Colonic mucosa (tissue), 4 donors: ENCODE data around the gene TMEM108. TPM values are rescaled to one million over a fixed set of nuclear protein-coding genes. Genes with fewer than 3 reads are reported as not detected.

Experiments used
- DNase-seq: peaks from one replicate; pipeline ENCODE4 v3.0.0-alpha.2; 2020
- H3K27ac ChIP-seq: fragments of 200-600 bp; one replicate; pipeline ENCODE4 v1.8.0; 2021
- H3K27me3 ChIP-seq: fragments of 200-600 bp; one replicate; pipeline ENCODE4 v1.8.0; 2021
- H3K36me3 ChIP-seq: fragments of 200-600 bp; one replicate; pipeline ENCODE4 v1.8.0; 2021
- H3K4me1 ChIP-seq: fragments of 200-600 bp; one replicate; pipeline ENCODE4 v1.8.0; 2021; ENCODE audit warnings: mild to moderate bottlenecking
- H3K4me3 ChIP-seq: fragments of 200-600 bp; one replicate; pipeline ENCODE4 v1.8.0; 2021
- H3K9ac ChIP-seq, 2 donors: one replicate each; pipeline ENCODE4 v1.7.0; 2013; ENCODE audit warnings: control low read depth in 2 of 2, low read depth in 2 of 2, low read length in 2 of 2
- H3K9me3 ChIP-seq: fragments of 200-600 bp; one replicate; pipeline ENCODE4 v1.8.0; 2021
- intact Hi-C: fragments of 100-400 bp; cut with DNase I; formaldehyde crosslinking; loops from one replicate; pipeline ENCODE4 v1.14.1; 2022
- total RNA-seq, 2 donors: library from RNA; stranded (reverse); fragmentation: NEBNext Ultra II Directional in 1 of 2; extraction: Animal tissue kit (Norgen Biotek cat#: 25700) in 1 of 2; gene quantifications; one replicate each; pipeline ENCODE4 v1.2.1, GENCODE V29; 2021
- TF ChIP-seq, protein P1 (sequence below): fragments of 200-600 bp; IDR thresholded peaks from one replicate; pipeline ENCODE4 v1.8.0; 2022; ENCODE audit warnings: antibody characterized with exemption, mild to moderate bottlenecking
- donor health status: healthy.
- donor health status: DM: no; HTN: no; CAD: no.
- donor health status: DM: no; HTN: no; CAD: no.

Gene TMEM108
- total RNA-seq, 2 donors from 2014 or later = 0.20 to 0.82 TPM

GRCh38 chr3:133089906-133090485 lies 51.8 kb downstream of the TMEM108 start:
- Histone ChIP-seq H3K9me3 (no peaks in the 10 kb centered on the region), H3K36me3 (no peaks in the 10 kb centered on the region), H3K27ac (no peak overlapping the region), H3K4me1 (no peaks in the 10 kb centered on the region), H3K4me3 (no peak overlapping the region), H3K9ac (no peak overlapping the region), H3K27me3 (no peaks in the 10 kb centered on the region)
- TF ChIP-seq, protein P1, sequence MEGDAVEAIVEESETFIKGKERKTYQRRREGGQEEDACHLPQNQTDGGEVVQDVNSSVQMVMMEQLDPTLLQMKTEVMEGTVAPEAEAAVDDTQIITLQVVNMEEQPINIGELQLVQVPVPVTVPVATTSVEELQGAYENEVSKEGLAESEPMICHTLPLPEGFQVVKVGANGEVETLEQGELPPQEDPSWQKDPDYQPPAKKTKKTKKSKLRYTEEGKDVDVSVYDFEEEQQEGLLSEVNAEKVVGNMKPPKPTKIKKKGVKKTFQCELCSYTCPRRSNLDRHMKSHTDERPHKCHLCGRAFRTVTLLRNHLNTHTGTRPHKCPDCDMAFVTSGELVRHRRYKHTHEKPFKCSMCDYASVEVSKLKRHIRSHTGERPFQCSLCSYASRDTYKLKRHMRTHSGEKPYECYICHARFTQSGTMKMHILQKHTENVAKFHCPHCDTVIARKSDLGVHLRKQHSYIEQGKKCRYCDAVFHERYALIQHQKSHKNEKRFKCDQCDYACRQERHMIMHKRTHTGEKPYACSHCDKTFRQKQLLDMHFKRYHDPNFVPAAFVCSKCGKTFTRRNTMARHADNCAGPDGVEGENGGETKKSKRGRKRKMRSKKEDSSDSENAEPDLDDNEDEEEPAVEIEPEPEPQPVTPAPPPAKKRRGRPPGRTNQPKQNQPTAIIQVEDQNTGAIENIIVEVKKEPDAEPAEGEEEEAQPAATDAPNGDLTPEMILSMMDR = no peak
- DNase-seq = no peak
- intact Hi-C loops = no loop called here

- H3K9me3 ChIP-seq = no peaks in the 10 kb centered on the region
Measured at GRCh38 chr3:133092681-133093080, 54.5 kb downstream of the TMEM108 start.

DNA sequence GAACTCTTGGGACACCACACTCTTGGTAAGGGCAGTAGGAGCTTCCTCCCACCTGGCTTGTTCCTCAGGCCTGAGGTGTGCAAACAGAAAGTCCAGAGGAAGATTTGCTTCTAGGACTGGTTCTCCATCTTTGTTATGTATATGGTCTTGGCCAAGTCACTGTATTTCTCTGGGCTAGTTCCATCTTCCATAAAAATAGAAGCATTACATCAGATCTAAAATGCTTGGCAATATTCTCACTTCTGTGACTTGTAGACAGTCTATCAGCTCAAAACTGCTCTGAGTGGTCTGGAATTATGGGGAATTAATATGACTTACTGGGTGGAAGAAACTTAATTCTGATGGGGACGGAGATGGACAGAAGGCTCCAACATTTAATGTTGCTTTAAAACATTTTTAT lies 55.2 kb downstream of the TMEM108 start:
- Histone ChIP-seq H3K9me3 (no peaks in the 10 kb centered on the region), H3K27me3 (no peaks in the 10 kb centered on the region), H3K4me1 (no peaks in the 10 kb centered on the region), H3K27ac (no peak overlapping the region), H3K4me3 (no peak overlapping the region), H3K36me3 (no peaks in the 10 kb centered on the region), H3K9ac (no peak overlapping the region)
- no peak for DNase-seq
- intact Hi-C loops = no loop called here
- TF ChIP-seq, protein P1 = no peak

More at GRCh38 chr3:133092681-133093080, 54.5 kb downstream of the TMEM108 start:
- H3K27me3 ChIP-seq = no peaks in the 10 kb centered on the region
- H3K27ac ChIP-seq = no peak overlapping the region
- no peaks in the 10 kb centered on the region for H3K4me1 ChIP-seq
- H3K9ac ChIP-seq = no peak overlapping the region
- DNase-seq = no peak
- intact Hi-C loops = no loop called here
- TF ChIP-seq, protein P1 = no peak
- H3K4me3 ChIP-seq = no peak overlapping the region
- no peaks in the 10 kb centered on the region for H3K36me3 ChIP-seq

GRCh38 chr3:133096900-133097613 lies 58.9 kb downstream of the TMEM108 start:
- no peaks in the 10 kb centered on the region for H3K36me3 ChIP-seq
- no peak overlapping the region for H3K4me3 ChIP-seq
- H3K9ac ChIP-seq = no peak overlapping the region
- H3K27ac ChIP-seq = no peak overlapping the region
- H3K4me1 ChIP-seq = no peaks in the 10 kb centered on the region
- H3K9me3 ChIP-seq = no peaks in the 10 kb centered on the region
- intact Hi-C loops = no loop called here
- DNase-seq = no peak
- TF ChIP-seq, protein P1 = no peak
- no peaks in the 10 kb centered on the region for H3K27me3 ChIP-seq

DNA sequence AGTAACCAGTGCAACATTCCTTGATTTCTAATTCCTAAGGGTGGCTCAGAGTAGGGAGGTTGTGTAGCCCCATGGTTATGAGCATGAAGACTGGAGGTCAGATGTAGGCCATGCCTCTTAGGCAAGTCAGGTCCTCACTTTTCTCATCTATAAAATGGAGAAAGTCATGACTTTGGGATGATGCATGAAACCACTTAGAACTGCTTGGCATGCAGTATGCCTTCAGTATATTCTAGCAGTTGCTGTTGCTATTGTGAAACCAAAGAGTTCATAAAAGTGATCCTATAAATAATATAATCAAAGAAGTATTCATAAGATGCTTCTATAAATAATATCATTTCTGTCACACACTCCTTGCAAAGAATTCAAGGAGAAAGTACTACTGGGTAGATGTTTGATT lies 65.5 kb downstream of the TMEM108 start:
- H3K36me3 ChIP-seq = no peaks in the 10 kb centered on the region
- H3K27me3 ChIP-seq = no peaks in the 10 kb centered on the region
- intact Hi-C loops = no loop called here
- no peak overlapping the region for H3K4me3 ChIP-seq
- H3K9me3 ChIP-seq = no peaks in the 10 kb centered on the region
- H3K9ac ChIP-seq = no peak overlapping the region
- DNase-seq = no peak
- TF ChIP-seq, protein P1 = no peak
- no peaks in the 10 kb centered on the region for H3K4me1 ChIP-seq
- no peak overlapping the region for H3K27ac ChIP-seq
